ENCODE measurements around the gene CELF4.

Gene CELF4

GRCh38 chr18:37551249-37551648, 14.3 kb downstream of the CELF4 start:
- peak in 1 of 10 donors; percentile 50 for DNase-seq
- intact Hi-C loops (cut with DNase I): no loop called here

- DNase-seq: peak in 2 of 10 donors; percentile 59 to 74
- intact Hi-C loops (cut with DNase I): no loop called here
These were observed 15.3 kb downstream of the CELF4 start for GRCh38 chr18:37550118-37550875.

GRCh38 chr18:37548679-37549289, 16.8 kb downstream of the CELF4 start:
- intact Hi-C loops (cut with DNase I): no loop called here
- DNase-seq: peak in 2 of 10 donors; percentile 56 to 62

DNA sequence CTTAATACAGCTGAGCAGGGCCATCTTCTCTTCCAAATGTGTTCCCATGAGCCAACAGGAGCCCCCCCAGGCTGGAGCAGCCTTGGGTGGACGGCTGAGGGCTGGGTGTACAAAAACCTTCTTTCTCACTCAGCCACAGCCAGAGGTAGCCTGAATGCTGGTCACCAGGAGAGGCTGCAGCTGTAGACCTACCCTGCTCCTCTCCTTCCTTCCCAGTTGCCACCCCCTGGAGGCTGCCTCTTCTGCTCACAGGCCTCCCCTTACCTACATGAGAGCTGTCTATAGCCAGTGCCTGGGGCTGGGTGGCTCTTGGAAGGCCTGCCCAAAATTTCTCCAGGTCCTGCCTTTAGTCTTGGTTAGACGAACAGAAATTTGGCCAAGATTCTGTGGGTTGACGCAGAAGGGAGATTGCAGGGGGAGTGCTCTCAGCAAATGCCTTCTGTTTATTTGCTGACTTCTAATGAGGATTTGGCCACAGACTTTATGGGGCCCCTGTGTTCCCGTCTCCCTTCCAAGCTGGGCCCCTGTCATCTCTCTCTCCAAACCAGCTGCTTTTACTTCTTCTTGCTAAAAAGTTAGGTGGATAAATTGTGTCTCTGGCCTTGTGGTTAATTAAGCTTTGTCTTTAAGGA, 18.3 kb downstream of the CELF4 start:
- DNase-seq: peak in 2 of 10 donors; percentile 26 to 54
- intact Hi-C loops (cut with DNase I): no loop called here

DNA sequence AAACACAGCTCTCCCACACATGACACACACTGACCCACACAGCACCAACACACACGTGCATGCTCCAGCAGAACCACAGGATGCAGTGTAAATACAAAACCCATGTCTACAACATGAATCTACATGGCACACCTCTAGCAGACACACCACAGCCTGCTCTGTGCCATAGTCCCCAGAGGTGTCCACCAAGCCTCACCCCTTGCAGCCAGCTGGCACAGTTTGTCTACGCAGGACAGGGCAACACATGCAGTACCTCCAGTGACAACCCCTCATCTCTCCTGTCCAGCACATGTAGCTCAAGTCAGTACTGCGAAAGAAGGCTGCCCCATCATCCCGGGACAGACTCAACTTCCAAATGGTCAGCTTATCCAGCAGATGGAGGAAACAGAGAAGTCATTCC, 18.9 kb downstream of the CELF4 start:
- intact Hi-C loops (cut with DNase I): no loop called here
- peak in 2 of 10 donors; percentile 17 to 47 for DNase-seq

- DNase-seq: no peak
- intact Hi-C loops (cut with DNase I): no loop called here
These were observed 19.4 kb downstream of the CELF4 start for GRCh38 chr18:37546272-37546537.

- DNase-seq: peak in 2 of 10 donors; percentile 87 to 88
- intact Hi-C loops (cut with DNase I): no loop called here
These were observed 19.9 kb downstream of the CELF4 start for GRCh38 chr18:37545461-37546271.

DNA sequence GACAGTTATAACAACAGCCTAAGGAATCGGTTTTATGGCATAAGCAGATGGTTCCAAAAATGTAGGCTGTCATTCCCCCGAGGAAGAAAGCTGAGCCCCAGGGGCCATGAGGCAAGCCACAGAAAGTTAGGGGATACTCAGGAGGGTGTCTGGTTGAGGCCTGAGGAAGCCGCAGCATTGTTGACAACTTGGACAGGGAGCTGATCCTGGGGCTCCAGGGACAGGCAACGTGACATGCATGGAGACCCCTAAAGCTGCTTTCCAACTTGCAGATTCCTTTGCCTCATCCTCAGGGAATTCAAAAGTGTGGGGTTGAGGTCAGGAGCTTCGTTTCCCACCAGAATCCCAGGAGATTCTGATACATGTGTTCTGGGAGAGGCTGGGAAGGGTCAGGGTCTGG, 20.9 kb downstream of the CELF4 start:
- peak in 2 of 10 donors; percentile 8 to 42 for DNase-seq
- intact Hi-C loops (cut with DNase I): no loop called here

- intact Hi-C loops (cut with DNase I): no loop called here
These were observed 21.4 kb downstream of the CELF4 start for GRCh38 chr18:37544217-37544616.

GRCh38 chr18:37543321-37543720, 22.3 kb downstream of the CELF4 start:
- intact Hi-C loops (cut with DNase I): no loop called here
- peak in 2 of 10 donors; percentile 25 to 47 for DNase-seq

More at GRCh38 chr18:37544217-37544616, 21.4 kb downstream of the CELF4 start:
- peak in 2 of 10 donors; percentile 25 to 49 for DNase-seq

- peak in 2 of 10 donors; percentile 5 to 25 for DNase-seq
- intact Hi-C loops (cut with DNase I): no loop called here
These were observed 24.1 kb downstream of the CELF4 start for GRCh38 chr18:37541517-37541916.

DNA sequence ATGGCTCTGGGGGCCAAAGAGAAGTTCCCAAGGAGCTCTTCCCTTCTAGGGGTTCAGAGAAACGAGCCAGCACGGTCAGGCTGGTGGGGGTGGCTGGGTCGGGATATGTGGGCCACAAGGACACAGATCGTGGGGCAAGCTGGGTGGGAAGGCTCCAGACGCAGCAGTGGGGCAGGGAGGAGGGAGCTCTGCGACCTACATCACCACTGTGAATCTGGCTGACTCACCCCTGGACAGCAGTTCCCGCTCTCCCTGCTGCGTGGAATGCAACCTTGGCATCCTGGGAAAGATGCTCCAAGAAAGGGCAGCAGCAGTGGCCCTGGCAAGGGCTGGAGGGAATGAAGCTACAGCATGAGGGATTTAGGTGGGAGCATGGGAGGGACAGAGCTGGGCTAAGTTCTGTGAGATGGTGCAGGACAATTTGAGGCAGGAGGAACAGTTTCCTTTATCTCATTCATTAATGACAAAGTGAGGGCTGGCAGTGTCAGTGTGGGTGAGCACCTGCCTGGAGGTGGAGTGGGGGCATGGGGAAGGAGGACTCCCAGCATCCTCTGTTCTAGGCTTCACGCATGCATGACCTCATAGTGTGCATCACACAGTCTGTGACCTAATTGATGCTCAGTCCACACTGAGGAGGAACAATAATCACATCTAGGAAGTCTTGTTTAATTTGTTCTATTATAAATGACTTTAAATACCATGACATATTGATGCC, 25.0 kb downstream of the CELF4 start:
- intact Hi-C loops (cut with DNase I): no loop called here
- DNase-seq: peak in 2 of 10 donors; percentile 50 to 59

DNA sequence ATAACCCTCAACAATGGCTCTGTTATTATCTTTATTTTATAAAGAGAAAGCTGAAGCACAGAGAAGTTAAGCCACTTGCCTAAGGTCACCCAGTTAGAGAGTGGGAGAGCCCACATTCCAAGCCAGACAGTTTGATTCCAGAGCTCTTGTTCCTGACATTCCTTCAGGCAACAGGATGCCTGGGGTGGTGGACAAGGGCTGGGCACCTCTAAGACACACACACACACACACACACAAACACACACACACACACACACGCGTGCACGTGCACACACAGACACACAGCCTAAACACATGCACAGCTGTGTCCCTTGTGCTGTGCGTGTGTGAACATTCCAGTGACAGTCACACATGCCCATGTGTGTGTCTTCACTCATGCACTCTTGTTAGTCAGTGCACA, 26.4 kb downstream of the CELF4 start:
- intact Hi-C loops (cut with DNase I): loop anchor here (5.0 kb wide), 2 partner anchors 97 to 197 kb away; no protein-coding TSS in a partner anchor
- peak in 2 of 10 donors; percentile 12 to 62 for DNase-seq

DNA sequence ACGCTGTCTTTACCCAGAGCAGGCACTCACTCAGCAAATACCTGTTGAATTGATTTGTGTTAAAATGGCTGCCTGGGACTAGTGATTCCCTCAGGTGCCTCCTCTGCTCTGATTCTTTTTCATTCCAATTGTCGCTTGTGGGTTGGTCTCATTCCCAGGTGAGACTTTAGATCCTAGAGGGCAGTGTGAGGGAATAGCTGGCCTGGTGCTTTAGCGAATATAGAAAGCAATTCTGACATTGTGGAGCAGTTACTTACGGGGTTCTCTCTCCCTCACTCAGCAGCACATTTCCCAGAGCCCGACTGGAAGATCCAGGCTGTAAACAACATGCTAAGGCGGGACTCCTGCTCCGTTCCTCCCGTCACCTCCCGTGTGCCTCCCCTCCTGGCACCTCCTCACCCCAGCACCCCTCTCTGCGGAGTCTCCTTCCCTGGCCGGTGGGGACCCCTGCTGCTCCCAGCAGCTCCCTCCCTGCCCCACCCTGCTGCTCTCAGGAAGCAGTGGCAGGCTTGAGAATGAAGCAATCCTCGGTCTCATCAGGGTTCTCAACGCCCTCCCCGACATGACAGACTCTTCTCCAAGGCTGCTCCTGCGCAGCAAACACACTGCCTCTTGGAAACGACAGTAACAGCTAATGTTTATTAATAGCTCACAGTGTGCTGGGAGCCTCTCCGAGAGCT, 26.9 kb downstream of the CELF4 start:
- intact Hi-C loops (cut with DNase I): loop anchor here (1.0 to 5.0 kb wide), 3 partner anchors 96 to 196 kb away; no protein-coding TSS in a partner anchor
- peak in 3 of 10 donors; percentile 40 to 80 (median 67) for DNase-seq

GRCh38 chr18:37537868-37538525, 27.6 kb downstream of the CELF4 start:
- peak; percentile 67 to 97 (median 83) for DNase-seq
- intact Hi-C loops (cut with DNase I): loop anchor here (1.0 to 5.0 kb wide), 3 partner anchors 96 to 196 kb away; no protein-coding TSS in a partner anchor

- DNase-seq: peak in 2 of 10 donors; percentile 47 to 82
- intact Hi-C loops (cut with DNase I): loop anchor here (5.0 kb wide), 2 partner anchors 94 to 194 kb away; no protein-coding TSS in a partner anchor
These were observed 28.9 kb downstream of the CELF4 start for GRCh38 chr18:37536656-37537055.

GRCh38 chr18:37535968-37536367, 29.6 kb downstream of the CELF4 start:
- peak in 2 of 10 donors; percentile 10 for DNase-seq
- intact Hi-C loops (cut with DNase I): loop anchor here (5.0 kb wide), 2 partner anchors 94 to 194 kb away; no protein-coding TSS in a partner anchor

GRCh38 chr18:37534627-37535026, 31.0 kb downstream of the CELF4 start:
- intact Hi-C loops (cut with DNase I): loop anchor here (5.0 kb wide), 2 partner anchors 92 to 192 kb away; no protein-coding TSS in a partner anchor
- DNase-seq: peak in 1 of 10 donors; percentile 26

Data from posterior cingulate gyrus (tissue), 11 donors.